Measurements from ENCODE around the gene VGLL3.
"Not testable (repeated sequence)": the region's sequence is repeated elsewhere in the genome, so short reads cannot be mapped to it uniquely, and the experiment has no call there.

The VGLL3 gene

GRCh38 chr3:86990012-86990733, 776 bp downstream of the VGLL3 start:
- DNase-seq (ENCODE audit: low read depth in 2 of 2, low spot score in 1 of 2) = no peak

GRCh38 chr3:86989611-86990010, 1.3 kb downstream of the VGLL3 start:
- no peak for DNase-seq (ENCODE audit: low read depth in 2 of 2, low spot score in 1 of 2)

- no peak for DNase-seq (ENCODE audit: low read depth in 2 of 2, low spot score in 1 of 2)
Observed at GRCh38 chr3:86989006-86989405, 1.9 kb downstream of the VGLL3 start.

GRCh38 chr3:86988235-86988634, 2.7 kb downstream of the VGLL3 start:
- no peak for DNase-seq (ENCODE audit: low read depth in 2 of 2, low spot score in 1 of 2)

- no peak for DNase-seq (ENCODE audit: low read depth in 2 of 2, low spot score in 1 of 2)
Observed at GRCh38 chr3:86987421-86987715, 3.6 kb downstream of the VGLL3 start.

GRCh38 chr3:86986671-86987420, 4.1 kb downstream of the VGLL3 start:
- DNase-seq (ENCODE audit: low read depth in 2 of 2, low spot score in 1 of 2) = no peak

- no peak for DNase-seq (ENCODE audit: low read depth in 2 of 2, low spot score in 1 of 2)
Observed at GRCh38 chr3:86985181-86985826, 5.6 kb downstream of the VGLL3 start.

GRCh38 chr3:86984271-86984670, 6.7 kb downstream of the VGLL3 start:
- DNase-seq (ENCODE audit: low read depth in 2 of 2, low spot score in 1 of 2) = no peak

- no peak for DNase-seq (ENCODE audit: low read depth in 2 of 2, low spot score in 1 of 2)
Observed at GRCh38 chr3:86982883-86983282, 8.1 kb downstream of the VGLL3 start.

GRCh38 chr3:86978111-86978551, 12.8 kb downstream of the VGLL3 start:
- DNase-seq (ENCODE audit: low read depth in 2 of 2, low spot score in 1 of 2) = no peak

GRCh38 chr3:86976219-86976618, 14.7 kb downstream of the VGLL3 start:
- DNase-seq (ENCODE audit: low read depth in 2 of 2, low spot score in 1 of 2) = no peak

GRCh38 chr3:86974177-86974576, 16.8 kb downstream of the VGLL3 start:
- not testable (repeated sequence) for DNase-seq (ENCODE audit: low read depth in 2 of 2, low spot score in 1 of 2)

- DNase-seq (ENCODE audit: low read depth in 2 of 2, low spot score in 1 of 2) = no peak
Observed at GRCh38 chr3:86973440-86973839, 17.5 kb downstream of the VGLL3 start.

GRCh38 chr3:86969500-86970189, 21.3 kb downstream of the VGLL3 start:
- DNase-seq (ENCODE audit: low read depth in 2 of 2, low spot score in 1 of 2) = no peak

- DNase-seq (ENCODE audit: low read depth in 2 of 2, low spot score in 1 of 2) = no peak
Observed at GRCh38 chr3:86968244-86968932, 22.6 kb downstream of the VGLL3 start.

- DNase-seq (ENCODE audit: low read depth in 2 of 2, low spot score in 1 of 2) = no peak
Observed at GRCh38 chr3:86967062-86967461, 23.9 kb downstream of the VGLL3 start.

GRCh38 chr3:86965166-86965565, 25.8 kb downstream of the VGLL3 start:
- no peak for DNase-seq (ENCODE audit: low read depth in 2 of 2, low spot score in 1 of 2)

- no peak for DNase-seq (ENCODE audit: low read depth in 2 of 2, low spot score in 1 of 2)
Observed at GRCh38 chr3:86963611-86964010, 27.3 kb downstream of the VGLL3 start.

- DNase-seq (ENCODE audit: low read depth in 2 of 2, low spot score in 1 of 2) = no peak
Observed at GRCh38 chr3:86961297-86961696, 29.7 kb downstream of the VGLL3 start.

GRCh38 chr3:86960550-86960949, 30.4 kb downstream of the VGLL3 start:
- no peak for DNase-seq (ENCODE audit: low read depth in 2 of 2, low spot score in 1 of 2)

- DNase-seq (ENCODE audit: low read depth in 2 of 2, low spot score in 1 of 2) = no peak
Observed at GRCh38 chr3:86958534-86958933, 32.4 kb downstream of the VGLL3 start.
